Esophagus squamous epithelium (tissue), 5 donors: ENCODE measurements around the gene BCL11B. TPM values are rescaled to one million over a fixed set of nuclear protein-coding genes. Genes with fewer than 3 reads are reported as not detected.

Experiments
- DNase-seq: peaks from one replicate; lab custom pipeline; 2025; lab: John Stamatoyannopoulos, UW
- H3K27ac ChIP-seq, 4 donors: fragments of 200-600 bp; sonication (generic); one replicate each; pipeline ENCODE4 v1.5.1; 2016 to 2019; ENCODE audit warnings: mild to moderate bottlenecking in 1 of 4
- H3K27me3 ChIP-seq, 4 donors: fragments of 200-600 bp; sonication (generic); 1 replicate in 3 of 4; 2 replicates in 1 of 4; pipeline versions ENCODE4 v1.5.1 to v1.6.0; 2017 to 2021; ENCODE audit warnings: antibody characterized with exemption in 1 of 4
- H3K36me3 ChIP-seq, 3 donors: fragments of 200-600 bp; sonication (generic); one replicate each; pipeline ENCODE4 v1.5.1; 2016 to 2019
- H3K4me1 ChIP-seq, 3 donors: fragments of 200-600 bp; sonication (generic); one replicate each; pipeline ENCODE4 v1.5.1; 2017 to 2019
- H3K4me3 ChIP-seq, 4 donors: fragments of 200-600 bp; sonication (generic); 1 replicate in 3 of 4; 2 replicates in 1 of 4; pipeline ENCODE4 v1.5.1; 2016 to 2019; ENCODE audit warnings: mild to moderate bottlenecking in 2 of 4, moderate library complexity in 1 of 4
- H3K9me3 ChIP-seq, 3 donors: fragments of 200-600 bp; sonication (generic); one replicate each; pipeline ENCODE4 v1.5.1; 2016 to 2019
- POLR2A ChIP-seq, 4 donors: fragments of 450-650 bp; IDR thresholded peaks; one replicate each; pipeline ENCODE4 v1.6.1; 2017; ENCODE audit warnings: antibody characterized with exemption in 4 of 4, mild to moderate bottlenecking in 4 of 4, moderate library complexity in 3 of 4
- WGBS, 2 donors: methylation state at CpG; one replicate each; pipeline ENCODE4 v1.1.5; 2018; 5-methylcytosine and 5-hydroxymethylcytosine counted together
- intact Hi-C: fragments of 100-400 bp; cut with DNase I; formaldehyde crosslinking; loops from one replicate; pipeline ENCODE4 v1.15.0; 2022
- total RNA-seq, 4 donors: library from RNA; depleted of rRNA; stranded (reverse); fragments of >200 nt; gene quantifications; one replicate each; pipeline ENCODE4 v1.1.0, GENCODE V29; 2016
- TF ChIP-seq, protein P1 (sequence below), 6 experiments: fragments of 450-650 bp in 4 of 6; fragments of 200-600 bp in 2 of 6; sonication (generic) in 2 of 6; IDR thresholded peaks; one replicate each; pipeline ENCODE4 v1.5.1; 2016 to 2019; ENCODE audit warnings: antibody characterized with exemption in 6 of 6, mild to moderate bottlenecking in 4 of 6, moderate library complexity in 4 of 6
- donor health status: DM: yes; HTN: yes; CAD: no.

Gene BCL11B
- total RNA-seq, 4 donors from 2014 or later = 10.1 to 19.3 (median 12.9) TPM

DNA sequence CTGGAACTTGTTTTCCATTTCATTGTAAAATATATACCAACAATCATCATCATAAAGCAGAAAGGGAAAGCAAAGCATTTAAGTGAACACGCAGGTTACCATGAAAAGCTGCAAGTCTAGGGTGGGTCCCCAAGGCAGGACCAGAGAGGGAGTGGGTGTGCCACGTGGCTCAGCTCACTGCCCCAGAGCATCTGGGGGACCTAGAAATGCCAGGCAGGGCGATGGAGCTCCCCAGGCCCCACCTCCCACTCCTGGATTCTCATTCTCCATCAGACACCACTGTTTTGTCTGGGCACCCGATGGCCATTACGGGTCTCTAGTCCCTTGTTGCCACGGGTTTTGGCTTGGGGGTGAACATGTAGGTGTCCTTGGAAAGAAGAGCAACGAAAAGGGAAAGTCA, 34.7 kb downstream of the BCL11B start:
- Histone ChIP-seq H3K4me1 (peaks cover 4 to 48% (median 19%) of the 10 kb centered on the region in 3 donors), H3K27me3 (peaks cover 0 to 3% (median 0%) of the 10 kb centered on the region in 4 donors), H3K27ac (peak overlapping the region in 2 of 4 donors; percentile 9 to 26), H3K36me3 (peaks cover 0 to 12% (median 0%) of the 10 kb centered on the region in 3 donors), H3K9me3 (no peaks in the 10 kb centered on the region), H3K4me3 (no peak overlapping the region)
- no peak for TF ChIP-seq POLR2A (IDR thresholded peaks at IDR 0.05)
- TF ChIP-seq, protein P1, sequence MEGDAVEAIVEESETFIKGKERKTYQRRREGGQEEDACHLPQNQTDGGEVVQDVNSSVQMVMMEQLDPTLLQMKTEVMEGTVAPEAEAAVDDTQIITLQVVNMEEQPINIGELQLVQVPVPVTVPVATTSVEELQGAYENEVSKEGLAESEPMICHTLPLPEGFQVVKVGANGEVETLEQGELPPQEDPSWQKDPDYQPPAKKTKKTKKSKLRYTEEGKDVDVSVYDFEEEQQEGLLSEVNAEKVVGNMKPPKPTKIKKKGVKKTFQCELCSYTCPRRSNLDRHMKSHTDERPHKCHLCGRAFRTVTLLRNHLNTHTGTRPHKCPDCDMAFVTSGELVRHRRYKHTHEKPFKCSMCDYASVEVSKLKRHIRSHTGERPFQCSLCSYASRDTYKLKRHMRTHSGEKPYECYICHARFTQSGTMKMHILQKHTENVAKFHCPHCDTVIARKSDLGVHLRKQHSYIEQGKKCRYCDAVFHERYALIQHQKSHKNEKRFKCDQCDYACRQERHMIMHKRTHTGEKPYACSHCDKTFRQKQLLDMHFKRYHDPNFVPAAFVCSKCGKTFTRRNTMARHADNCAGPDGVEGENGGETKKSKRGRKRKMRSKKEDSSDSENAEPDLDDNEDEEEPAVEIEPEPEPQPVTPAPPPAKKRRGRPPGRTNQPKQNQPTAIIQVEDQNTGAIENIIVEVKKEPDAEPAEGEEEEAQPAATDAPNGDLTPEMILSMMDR (IDR thresholded peaks at IDR 0.05) = no peak
- DNase-seq = no peak
- 73 to 76% methylated on average over 3 to 6 of the region's 7 CpGs for WGBS, 2 donors
- intact Hi-C loops = no loop called here

DNA sequence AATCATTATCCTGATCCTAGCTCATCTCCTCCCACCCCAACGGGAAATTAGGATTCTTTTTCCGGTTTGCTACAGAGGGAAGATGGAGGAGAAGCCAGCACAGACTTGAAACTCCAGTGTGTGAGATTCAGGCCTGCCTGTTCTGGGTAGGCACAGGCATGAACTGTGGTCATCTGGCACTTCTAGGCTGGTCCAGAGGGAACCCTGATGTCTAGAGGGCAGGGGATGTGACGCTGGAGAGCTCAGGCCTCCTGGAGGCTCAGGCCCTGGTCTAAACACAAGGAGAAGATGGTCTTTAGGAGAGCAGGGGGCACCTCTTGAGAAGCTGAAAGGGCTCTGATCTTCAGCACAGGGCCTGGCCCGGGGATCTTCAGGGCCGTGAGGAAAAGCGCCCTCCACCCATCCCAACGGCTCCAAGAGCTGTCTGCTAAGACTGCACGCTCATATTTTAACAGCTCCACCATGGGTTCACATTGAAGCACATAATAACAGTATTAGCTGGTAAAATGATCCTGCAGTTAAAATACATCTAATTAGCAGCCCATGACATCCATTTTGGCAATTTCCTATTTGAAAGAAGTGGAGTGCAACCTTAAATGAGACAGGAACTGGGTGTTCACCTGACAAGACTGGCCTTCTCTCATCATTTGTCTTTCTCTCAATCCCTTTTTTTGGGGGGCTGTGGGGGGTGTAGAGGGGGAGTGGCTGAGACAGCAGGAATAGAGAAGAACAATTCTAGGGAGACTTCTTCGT, 35.4 kb downstream of the BCL11B start:
- intact Hi-C loops = no loop called here
- Histone ChIP-seq H3K4me3 (no peak overlapping the region), H3K9me3 (no peaks in the 10 kb centered on the region), H3K27me3 (peaks cover 0 to 10% (median 0%) of the 10 kb centered on the region in 4 donors), H3K27ac (peak overlapping the region in 2 of 4 donors; percentile 14 to 26), H3K4me1 (peaks cover 10 to 48% (median 19%) of the 10 kb centered on the region in 3 donors), H3K36me3 (peaks cover 0 to 12% (median 0%) of the 10 kb centered on the region in 3 donors)
- WGBS, 2 donors = 72 to 83% methylated on average over 7 to 9 of the region's 9 CpGs
- TF ChIP-seq, protein P1 (IDR thresholded peaks at IDR 0.05) = no peak
- TF ChIP-seq POLR2A (IDR thresholded peaks at IDR 0.05) = no peak
- DNase-seq = no peak

DNA sequence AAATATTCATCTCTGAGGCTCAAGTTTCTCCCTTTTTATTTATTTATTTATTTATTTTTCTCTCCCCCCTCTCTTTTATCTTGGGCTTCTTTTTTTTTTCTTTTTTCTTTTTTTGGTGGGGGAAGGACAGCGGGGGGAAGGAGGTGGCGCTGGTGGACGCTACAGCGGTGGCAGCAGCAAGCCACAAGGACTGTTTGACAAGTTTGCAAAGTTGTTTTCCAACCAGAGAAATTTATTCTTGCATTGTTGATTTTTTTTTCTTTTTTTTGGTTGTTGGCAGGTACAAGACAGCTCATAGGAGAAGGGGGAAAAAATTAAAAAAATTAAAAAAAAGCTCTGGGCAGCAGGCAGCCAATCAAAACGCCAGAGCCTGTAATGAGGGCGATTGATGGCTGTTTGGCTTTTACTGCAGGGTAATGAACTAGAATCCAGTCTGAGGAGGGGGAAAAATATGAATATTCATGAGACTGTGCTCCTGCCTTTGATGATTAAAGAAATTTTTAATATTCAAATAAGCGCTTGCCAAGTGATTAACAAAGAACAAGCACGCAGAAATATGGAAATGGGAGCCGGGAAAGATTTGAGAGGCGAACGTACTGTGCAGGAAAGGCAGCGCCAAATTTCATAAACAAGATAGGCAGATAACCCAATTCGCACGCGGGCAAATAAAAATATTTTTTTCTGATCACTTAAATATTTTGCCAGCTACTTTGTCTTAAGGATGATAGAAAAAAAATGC, 36.2 kb downstream of the BCL11B start:
- TF ChIP-seq, protein P1 (IDR thresholded peaks at IDR 0.05) = no peak
- TF ChIP-seq POLR2A (IDR thresholded peaks at IDR 0.05) = no peak
- H3K4me1 ChIP-seq = peaks cover 14 to 48% (median 17%) of the 10 kb centered on the region in 3 donors
- peaks cover 0 to 19% (median 0%) of the 10 kb centered on the region in 4 donors for H3K27me3 ChIP-seq
- intact Hi-C loops = no loop called here
- DNase-seq = no peak
- no peak overlapping the region for H3K4me3 ChIP-seq
- H3K9me3 ChIP-seq = no peaks in the 10 kb centered on the region
- peak overlapping the region in 1 of 4 donors; percentile 1 for H3K27ac ChIP-seq
- peaks cover 0 to 12% (median 0%) of the 10 kb centered on the region in 3 donors for H3K36me3 ChIP-seq
- 64 to 65% methylated on average over 13 to 15 of the region's 15 CpGs for WGBS, 2 donors

DNA sequence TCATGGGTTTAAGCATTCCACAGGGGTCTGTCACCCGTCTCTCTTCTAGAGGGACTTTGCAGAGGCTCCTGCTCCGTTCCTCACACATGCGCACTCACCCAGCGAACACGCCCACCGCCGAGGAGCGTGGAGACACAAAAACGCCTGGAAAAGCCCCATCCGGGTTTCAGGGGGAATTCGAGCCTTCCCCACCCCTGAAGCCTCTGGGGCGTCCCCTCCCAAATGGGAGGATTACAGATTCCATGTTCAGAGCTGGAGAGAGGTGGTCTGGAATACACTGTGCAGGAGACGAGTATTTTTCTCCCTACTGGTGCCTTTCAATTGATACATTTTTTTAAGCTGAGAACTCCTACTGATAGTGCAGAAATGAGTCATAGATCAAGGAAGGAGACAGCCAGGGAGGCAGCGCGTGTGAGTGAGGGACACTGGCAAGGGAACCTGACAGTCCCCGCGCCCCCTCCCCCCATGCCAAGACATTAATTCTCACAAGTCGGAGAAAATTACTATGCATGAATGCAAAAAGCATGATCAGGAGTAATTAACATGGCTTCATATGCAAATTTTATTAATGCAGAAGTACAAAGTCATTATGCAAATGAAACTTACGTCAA, 36.9 kb downstream of the BCL11B start:
- no peak for DNase-seq
- TF ChIP-seq, protein P1 (IDR thresholded peaks at IDR 0.05) = no peak
- TF ChIP-seq POLR2A (IDR thresholded peaks at IDR 0.05) = no peak
- intact Hi-C loops = no loop called here
- Histone ChIP-seq H3K4me1 (peaks cover 14 to 48% (median 23%) of the 10 kb centered on the region in 3 donors), H3K27ac (peak overlapping the region in 1 of 4 donors; percentile 1), H3K4me3 (peak overlapping the region in 1 of 4 donors; percentile 15), H3K27me3 (peaks cover 0 to 24% (median 0%) of the 10 kb centered on the region in 4 donors), H3K9me3 (no peaks in the 10 kb centered on the region), H3K36me3 (peaks cover 0 to 12% (median 0%) of the 10 kb centered on the region in 3 donors)
- WGBS, 2 donors = 38 to 39% methylated on average over 13 to 18 of the region's 19 CpGs
